ENCODE measurements around the gene OR4F15.

The OR4F15 gene

GRCh38 chr15:101841656-101842055 lies 29.7 kb downstream of the OR4F15 start:
- no peak for DNase-seq (ENCODE audit: low read depth)
- H3K4me3 ChIP-seq (ENCODE audit: low read depth, low read length), result no peak overlapping the region
- no peak for TF ChIP-seq CTCF (conservative IDR thresholded peaks at IDR 0.05; ENCODE audit: low read depth, low read length)

- no peak overlapping the region for H3K4me3 ChIP-seq (ENCODE audit: low read depth, low read length)
- no peak for TF ChIP-seq CTCF (conservative IDR thresholded peaks at IDR 0.05; ENCODE audit: low read depth, low read length)
- no peak for DNase-seq (ENCODE audit: low read depth)
These were observed 32.9 kb downstream of the OR4F15 start for GRCh38 chr15:101844916-101845315.

DNA sequence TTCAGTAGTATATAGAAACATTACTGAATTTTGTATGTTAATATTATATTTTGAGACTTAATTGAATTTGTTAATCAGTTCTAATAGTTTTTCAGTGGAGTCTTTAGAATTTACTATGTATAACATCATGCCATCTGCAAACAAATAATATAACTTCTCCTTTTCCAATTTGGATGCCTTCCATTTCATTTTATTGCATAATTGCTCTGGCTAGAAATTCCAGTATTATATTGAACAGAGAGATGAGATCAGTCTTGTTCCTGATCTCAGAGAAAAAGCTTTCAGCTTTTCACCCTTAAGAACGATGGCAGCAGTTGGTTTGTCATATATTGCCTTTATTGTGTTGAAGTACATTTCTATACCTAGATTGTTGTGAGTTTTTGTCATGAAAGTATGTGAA lies 40.4 kb downstream of the OR4F15 start:
- no peak for TF ChIP-seq CTCF (conservative IDR thresholded peaks at IDR 0.05; ENCODE audit: low read depth, low read length)
- H3K4me3 ChIP-seq (ENCODE audit: low read depth, low read length), result no peak overlapping the region
- DNase-seq (ENCODE audit: low read depth), result no peak

Data from choroid plexus epithelial cell (primary cell).